Right forelimb (tissue), 1 donor: ENCODE data around the gene KRTAP5-1.

Experiments used
- DNase-seq: peaks from one replicate; pipeline ENCODE4 v3.0.0-alpha.2; 2018

KRTAP5-1 gene

GRCh38 chr11:1541474-1542204 is 43.4 kb downstream of the KRTAP5-1 start:
- no peak for DNase-seq

GRCh38 chr11:1540074-1540473 is 45.0 kb downstream of the KRTAP5-1 start:
- DNase-seq, result no peak

DNA sequence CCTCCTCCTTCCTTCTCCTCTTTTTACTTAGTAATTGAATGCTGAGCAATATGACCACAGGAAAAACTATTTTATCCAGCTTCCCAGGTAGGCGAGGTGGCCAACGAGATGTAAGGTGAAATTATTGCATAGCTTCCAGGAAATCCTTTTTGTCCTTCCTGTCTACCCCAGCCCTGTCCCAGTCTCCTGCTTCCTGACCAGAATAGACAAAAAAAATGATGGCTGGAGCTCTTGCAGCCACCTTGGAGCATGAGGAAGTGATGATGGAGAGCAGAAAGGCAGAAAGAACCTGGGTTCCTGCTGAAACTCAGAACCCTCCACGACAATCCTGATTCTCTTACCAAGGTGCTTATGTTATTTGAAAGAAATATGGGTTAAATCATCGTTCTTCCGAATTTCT is 46.9 kb downstream of the KRTAP5-1 start:
- no peak for DNase-seq

- no peak for DNase-seq
Observed at GRCh38 chr11:1536065-1536843, 48.8 kb downstream of the KRTAP5-1 start.

- no peak for DNase-seq
Observed at GRCh38 chr11:1534682-1535081, 50.4 kb downstream of the KRTAP5-1 start.
